NCI-H146 (cell line): ENCODE measurements around the gene CDK5RAP3.

ENCODE experiments used
- DNase-seq: peaks from one replicate; lab custom pipeline; 2025; lab: John Stamatoyannopoulos, UW

The CDK5RAP3 gene

GRCh38 chr17:48024149-48025039, 53.5 kb downstream of the CDK5RAP3 start:
- peak; percentile 55 for DNase-seq

DNA sequence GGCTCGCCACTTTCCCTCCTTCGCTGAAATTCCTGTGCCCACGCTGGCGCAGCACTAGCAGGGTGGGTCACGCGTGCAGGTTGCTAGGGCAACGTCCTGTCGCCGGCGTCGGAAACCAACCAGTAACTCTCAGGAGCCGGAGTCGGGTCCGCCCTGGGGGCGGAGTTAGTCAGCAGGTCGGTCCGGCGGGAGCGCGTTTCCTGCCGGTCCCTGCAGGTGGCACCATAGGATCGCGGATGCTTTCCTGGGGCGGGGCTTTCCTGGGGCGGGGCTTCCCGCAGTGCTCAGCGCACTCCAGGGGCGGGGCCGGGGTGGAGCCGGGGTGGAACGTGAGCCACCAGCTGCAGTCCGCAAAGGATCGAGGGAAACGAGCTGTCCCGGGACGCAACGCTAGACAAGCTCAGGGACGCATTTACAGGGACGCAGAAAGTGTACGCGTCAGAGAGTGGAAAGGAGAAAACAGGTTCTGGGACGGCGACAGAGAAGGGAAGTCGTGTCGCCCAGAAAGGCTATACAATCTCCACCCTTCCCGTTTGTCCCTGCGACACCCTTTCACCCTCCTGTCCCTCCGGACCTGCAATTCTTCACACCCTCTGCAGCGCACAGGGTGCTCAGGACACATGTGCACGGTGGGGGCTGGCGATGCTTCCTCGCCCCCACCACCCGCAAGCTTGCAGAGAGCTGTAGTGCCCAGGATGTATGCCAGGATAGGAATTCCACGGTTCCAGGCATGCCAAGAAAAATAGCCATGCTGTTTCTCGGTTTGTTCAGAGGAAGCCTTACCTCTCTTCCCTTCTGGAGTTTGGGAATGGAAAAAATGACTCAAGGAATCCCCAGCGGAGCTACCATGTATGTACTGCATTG, 54.4 kb downstream of the CDK5RAP3 start:
- peak; percentile 98 for DNase-seq

DNA sequence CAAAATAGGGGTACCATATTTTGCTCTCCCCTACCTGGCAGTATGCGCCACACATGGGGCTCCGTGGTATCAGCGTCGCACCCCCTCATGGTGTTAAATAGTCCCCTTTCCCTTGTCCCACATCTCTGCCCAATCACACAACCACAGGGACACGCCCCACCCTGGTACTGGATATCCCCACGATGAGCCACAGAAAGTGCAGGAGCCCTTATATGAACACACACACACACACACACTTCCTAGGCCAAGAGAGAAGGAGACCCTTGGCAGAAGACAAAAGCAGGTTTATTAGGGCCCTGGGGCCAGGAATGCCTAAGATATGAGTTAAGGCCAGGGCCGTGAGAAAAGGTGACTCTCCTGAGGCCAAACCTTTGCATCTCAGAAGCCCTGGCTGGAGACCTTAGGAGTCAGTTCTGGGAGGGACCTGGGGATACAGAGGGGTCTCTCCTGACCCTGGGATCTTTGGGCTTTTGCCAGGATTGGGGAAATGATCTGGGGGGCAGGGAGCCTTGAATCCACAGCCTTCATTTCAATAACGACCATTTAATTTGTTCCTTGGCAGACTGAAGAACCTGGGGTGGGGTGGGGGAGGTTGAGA, 55.1 kb downstream of the CDK5RAP3 start:
- DNase-seq, result no peak

- DNase-seq, result peak; percentile 93
Measured at GRCh38 chr17:48026502-48027321, 55.8 kb downstream of the CDK5RAP3 start.

GRCh38 chr17:48027322-48027981, 56.5 kb downstream of the CDK5RAP3 start:
- peak; percentile 31 for DNase-seq

DNA sequence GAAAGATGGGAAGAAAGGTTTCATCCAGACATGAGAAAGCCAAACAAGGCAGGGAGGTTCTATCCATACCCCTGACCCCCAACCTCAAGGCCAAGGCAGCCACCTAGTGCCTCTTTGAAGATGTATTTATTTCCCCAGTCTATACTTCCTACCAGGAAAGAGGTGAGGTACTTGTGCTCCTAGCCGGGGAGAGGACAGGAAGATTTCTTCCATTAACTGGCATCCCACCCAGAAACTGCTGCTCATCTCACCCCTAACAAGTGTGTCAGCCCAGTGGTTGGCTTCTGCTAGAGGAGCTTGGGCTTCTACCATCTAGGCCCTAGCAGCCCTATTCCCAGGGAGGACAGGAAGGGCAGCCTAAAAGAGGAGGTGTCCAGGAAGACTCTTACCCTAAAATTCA, 57.8 kb downstream of the CDK5RAP3 start:
- no peak for DNase-seq

GRCh38 chr17:48030531-48030930, 59.6 kb downstream of the CDK5RAP3 start:
- no peak for DNase-seq
